DLD1 (cell line): ENCODE results near the gene TLE3.

Experiments used
- in situ Hi-C: cut with HindIII; loops from 2 replicates; pipeline ENCODE4 v1.10.0; 2017; ENCODE audit warnings: low sequenced_read_pairs

The TLE3 gene

GRCh38 chr15:70012895-70013294 lies 84.8 kb downstream of the TLE3 start:
- in situ Hi-C loops, result no loop called here

- in situ Hi-C loops, result no loop called here
Measured at GRCh38 chr15:70008697-70009290, 88.9 kb downstream of the TLE3 start.

- in situ Hi-C loops, result no loop called here
Measured at GRCh38 chr15:70006259-70007147, 91.2 kb downstream of the TLE3 start.

GRCh38 chr15:70004826-70005225 lies 92.9 kb downstream of the TLE3 start:
- in situ Hi-C loops, result no loop called here

- in situ Hi-C loops, result no loop called here
Measured at GRCh38 chr15:70002897-70003296, 94.8 kb downstream of the TLE3 start.

GRCh38 chr15:70001859-70002258 lies 95.9 kb downstream of the TLE3 start:
- in situ Hi-C loops, result no loop called here

- in situ Hi-C loops, result loop anchor here (25.0 kb wide), 1 partner anchor 112 kb away; no protein-coding TSS in a partner anchor
Measured at GRCh38 chr15:69999392-70000085, 98.2 kb downstream of the TLE3 start.

- in situ Hi-C loops, result loop anchor here (25.0 kb wide), 1 partner anchor 111 kb away; no protein-coding TSS in a partner anchor
Measured at GRCh38 chr15:69998541-69999391, 99.0 kb downstream of the TLE3 start.

GRCh38 chr15:69997813-69998212 lies 99.9 kb downstream of the TLE3 start:
- in situ Hi-C loops, result loop anchor here (25.0 kb wide), 1 partner anchor 111 kb away; no protein-coding TSS in a partner anchor
